ENCODE measurements around the gene ZFYVE16. TPM values are rescaled to one million over a fixed set of nuclear protein-coding genes. Genes with fewer than 3 reads are reported as not detected.

ZFYVE16 gene
- total RNA-seq, 1 experiment from 2014 or later, result 9.7 TPM

GRCh38 chr5:80435476-80435875 is 27.6 kb downstream of the ZFYVE16 start:
- BruUV-seq (replicated peaks), result no TSS peak
- intact Hi-C loops (cut with micrococcal nuclease), result no loop called here
- no peak for ATAC-seq

GRCh38 chr5:80437326-80437725 is 29.5 kb downstream of the ZFYVE16 start:
- BruUV-seq (replicated peaks), result no TSS peak

More at GRCh38 chr5:80435476-80435875, 27.6 kb downstream of the ZFYVE16 start:
- Histone ChIP-seq H3K9ac (ENCODE audit: low read length) (no peak overlapping the region), H3K4me2 (ENCODE audit: low read length) (no peak overlapping the region), H3K9me3 (ENCODE audit: low read length) (no peaks in the 10 kb centered on the region), H3K27ac (ENCODE audit: low read length) (no peak overlapping the region), H2AFZ (ENCODE audit: low read length) (no peak overlapping the region), H3K79me2 (ENCODE audit: low read length) (no peaks in the 10 kb centered on the region), H3K36me3 (ENCODE audit: low read depth, low read length) (no peaks in the 10 kb centered on the region; the same call in 1 of the 2 replicates), H4K20me1 (ENCODE audit: low read length) (no peaks in the 10 kb centered on the region), H3K4me1 (ENCODE audit: insufficient read depth, low read length) (no peaks in the 10 kb centered on the region), H3F3A (ENCODE audit: low read length, unreplicated experiment) (no peaks in the 10 kb centered on the region), H3K4me3 (ENCODE audit: low read length) (no peak overlapping the region), H3K27me3 (ENCODE audit: low read length) (no peaks in the 10 kb centered on the region), H3K9me2 (replicated peaks; ENCODE audit: low read length) (no peaks in the 10 kb centered on the region)
- CTCF ChIA-PET, result no interaction called here
- POLR2A ChIA-PET (ENCODE audit: unreplicated experiment), result no interaction called here
- TF ChIP-seq EZH2phosphoT487 (IDR thresholded peaks at IDR 0.05; ENCODE audit: borderline replicate concordance, low read length) (no peak), EZH2 (IDR thresholded peaks at IDR 0.05; ENCODE audit: low read length, unreplicated experiment) (no peak)
- TF ChIP-seq, protein P1, sequence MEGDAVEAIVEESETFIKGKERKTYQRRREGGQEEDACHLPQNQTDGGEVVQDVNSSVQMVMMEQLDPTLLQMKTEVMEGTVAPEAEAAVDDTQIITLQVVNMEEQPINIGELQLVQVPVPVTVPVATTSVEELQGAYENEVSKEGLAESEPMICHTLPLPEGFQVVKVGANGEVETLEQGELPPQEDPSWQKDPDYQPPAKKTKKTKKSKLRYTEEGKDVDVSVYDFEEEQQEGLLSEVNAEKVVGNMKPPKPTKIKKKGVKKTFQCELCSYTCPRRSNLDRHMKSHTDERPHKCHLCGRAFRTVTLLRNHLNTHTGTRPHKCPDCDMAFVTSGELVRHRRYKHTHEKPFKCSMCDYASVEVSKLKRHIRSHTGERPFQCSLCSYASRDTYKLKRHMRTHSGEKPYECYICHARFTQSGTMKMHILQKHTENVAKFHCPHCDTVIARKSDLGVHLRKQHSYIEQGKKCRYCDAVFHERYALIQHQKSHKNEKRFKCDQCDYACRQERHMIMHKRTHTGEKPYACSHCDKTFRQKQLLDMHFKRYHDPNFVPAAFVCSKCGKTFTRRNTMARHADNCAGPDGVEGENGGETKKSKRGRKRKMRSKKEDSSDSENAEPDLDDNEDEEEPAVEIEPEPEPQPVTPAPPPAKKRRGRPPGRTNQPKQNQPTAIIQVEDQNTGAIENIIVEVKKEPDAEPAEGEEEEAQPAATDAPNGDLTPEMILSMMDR (conservative IDR thresholded peaks at IDR 0.05; ENCODE audit: low read depth, low read length), result no peak
- no peak for DNase-seq

DNA sequence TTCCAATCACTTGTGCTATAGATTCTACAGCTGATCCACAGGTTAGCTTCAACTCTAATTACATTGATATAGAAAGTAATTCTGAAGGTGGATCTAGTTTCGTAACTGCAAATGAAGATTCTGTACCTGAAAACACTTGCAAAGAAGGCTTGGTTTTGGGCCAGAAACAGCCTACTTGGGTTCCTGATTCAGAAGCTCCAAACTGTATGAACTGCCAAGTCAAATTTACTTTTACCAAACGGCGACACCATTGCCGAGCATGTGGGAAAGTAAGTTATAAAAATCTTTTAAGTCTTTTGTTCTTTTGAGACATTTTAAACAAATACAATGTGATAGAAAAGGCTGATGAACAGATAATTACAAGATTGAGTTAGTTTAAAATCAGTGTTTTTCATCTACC is 30.9 kb downstream of the ZFYVE16 start:
- Histone ChIP-seq H3K9ac (ENCODE audit: low read length) (no peak overlapping the region), H3K79me2 (ENCODE audit: low read length) (no peaks in the 10 kb centered on the region), H3K9me2 (replicated peaks; ENCODE audit: low read length) (no peaks in the 10 kb centered on the region), H3K4me1 (ENCODE audit: insufficient read depth, low read length) (no peaks in the 10 kb centered on the region), H3F3A (ENCODE audit: low read length, unreplicated experiment) (no peaks in the 10 kb centered on the region), H4K20me1 (ENCODE audit: low read length) (no peaks in the 10 kb centered on the region), H3K27me3 (ENCODE audit: low read length) (no peaks in the 10 kb centered on the region), H3K4me3 (ENCODE audit: low read length) (no peak overlapping the region), H3K36me3 (ENCODE audit: low read depth, low read length) (peaks cover 3% of the 10 kb centered on the region), H3K4me2 (ENCODE audit: low read length) (no peak overlapping the region), H2AFZ (ENCODE audit: low read length) (no peak overlapping the region), H3K27ac (ENCODE audit: low read length) (no peak overlapping the region), H3K9me3 (ENCODE audit: low read length) (no peaks in the 10 kb centered on the region)
- ChIA-PET CTCF (no interaction called here), POLR2A (ENCODE audit: unreplicated experiment) (no interaction called here)
- DNase-seq, result no peak
- intact Hi-C loops (cut with micrococcal nuclease), result no loop called here
- no TSS peak for BruUV-seq (replicated peaks)
- no peak for TF ChIP-seq EZH2 (IDR thresholded peaks at IDR 0.05; ENCODE audit: low read length, unreplicated experiment)
- TF ChIP-seq EZH2phosphoT487 (IDR thresholded peaks at IDR 0.05; ENCODE audit: borderline replicate concordance, low read length), result no peak
- TF ChIP-seq, protein P1 (conservative IDR thresholded peaks at IDR 0.05; ENCODE audit: low read depth, low read length), result no peak
- no peak for ATAC-seq

More at GRCh38 chr5:80437326-80437725, 29.5 kb downstream of the ZFYVE16 start:
- Histone ChIP-seq H3K9me2 (replicated peaks; ENCODE audit: low read length) (no peaks in the 10 kb centered on the region), H3K4me1 (ENCODE audit: insufficient read depth, low read length) (no peaks in the 10 kb centered on the region), H2AFZ (ENCODE audit: low read length) (no peak overlapping the region), H3K9me3 (ENCODE audit: low read length) (no peaks in the 10 kb centered on the region), H3F3A (ENCODE audit: low read length, unreplicated experiment) (no peaks in the 10 kb centered on the region), H4K20me1 (ENCODE audit: low read length) (no peaks in the 10 kb centered on the region), H3K4me3 (ENCODE audit: low read length) (no peak overlapping the region), H3K79me2 (ENCODE audit: low read length) (no peaks in the 10 kb centered on the region), H3K4me2 (ENCODE audit: low read length) (no peak overlapping the region), H3K27ac (ENCODE audit: low read length) (no peak overlapping the region), H3K9ac (ENCODE audit: low read length) (no peak overlapping the region), H3K27me3 (ENCODE audit: low read length) (no peaks in the 10 kb centered on the region), H3K36me3 (ENCODE audit: low read depth, low read length) (no peaks in the 10 kb centered on the region; the same call in 1 of the 2 replicates)
- POLR2A ChIA-PET (ENCODE audit: unreplicated experiment), result no interaction called here
- no peak for ATAC-seq
- TF ChIP-seq, protein P1 (conservative IDR thresholded peaks at IDR 0.05; ENCODE audit: low read depth, low read length), result no peak
- TF ChIP-seq EZH2 (IDR thresholded peaks at IDR 0.05; ENCODE audit: low read length, unreplicated experiment) (no peak), EZH2phosphoT487 (IDR thresholded peaks at IDR 0.05; ENCODE audit: borderline replicate concordance, low read length) (no peak)
- CTCF ChIA-PET, result no interaction called here
- intact Hi-C loops (cut with micrococcal nuclease), result no loop called here
- no peak for DNase-seq

Data from PC-3 (cell line).